22Rv1 (cell line): ENCODE data around the gene RHOG.

ENCODE experiments used
- H3K27ac ChIP-seq: fragments of 450-650 bp; 2 replicates; pipeline ENCODE4 v1.5.1; 2017
- CTCF ChIP-seq: fragments of 450-650 bp; IDR thresholded peaks from 2 replicates; pipeline ENCODE4 v1.5.1; 2017; ENCODE audit warnings: mild to moderate bottlenecking
- ZFX ChIP-seq: fragments of 450-650 bp; IDR thresholded peaks from 2 replicates; pipeline ENCODE4 v1.6.1; 2017; ENCODE audit warnings: antibody characterized with exemption, borderline replicate concordance

Gene RHOG

GRCh38 chr11:3879967-3880542 is 39.3 kb upstream of the RHOG start:
- peak overlapping the region; percentile 79 for H3K27ac ChIP-seq
- TF ChIP-seq ZFX: no peak
- TF ChIP-seq CTCF: no peak

GRCh38 chr11:3879216-3879966 is 38.6 kb upstream of the RHOG start:
- peak overlapping the region; percentile 79 for H3K27ac ChIP-seq
- TF ChIP-seq CTCF (no peak), ZFX (no peak)

- H3K27ac ChIP-seq: no peak overlapping the region
- TF ChIP-seq ZFX (no peak), CTCF (no peak)
These were observed 37.5 kb upstream of the RHOG start for GRCh38 chr11:3878258-3878584.

- no peak for TF ChIP-seq CTCF
- no peak for TF ChIP-seq ZFX
- no peak overlapping the region for H3K27ac ChIP-seq
These were observed 36.9 kb upstream of the RHOG start for GRCh38 chr11:3877364-3878257.

GRCh38 chr11:3876613-3877012 is 35.9 kb upstream of the RHOG start:
- no peak for TF ChIP-seq CTCF
- no peak for TF ChIP-seq ZFX
- no peak overlapping the region for H3K27ac ChIP-seq

DNA sequence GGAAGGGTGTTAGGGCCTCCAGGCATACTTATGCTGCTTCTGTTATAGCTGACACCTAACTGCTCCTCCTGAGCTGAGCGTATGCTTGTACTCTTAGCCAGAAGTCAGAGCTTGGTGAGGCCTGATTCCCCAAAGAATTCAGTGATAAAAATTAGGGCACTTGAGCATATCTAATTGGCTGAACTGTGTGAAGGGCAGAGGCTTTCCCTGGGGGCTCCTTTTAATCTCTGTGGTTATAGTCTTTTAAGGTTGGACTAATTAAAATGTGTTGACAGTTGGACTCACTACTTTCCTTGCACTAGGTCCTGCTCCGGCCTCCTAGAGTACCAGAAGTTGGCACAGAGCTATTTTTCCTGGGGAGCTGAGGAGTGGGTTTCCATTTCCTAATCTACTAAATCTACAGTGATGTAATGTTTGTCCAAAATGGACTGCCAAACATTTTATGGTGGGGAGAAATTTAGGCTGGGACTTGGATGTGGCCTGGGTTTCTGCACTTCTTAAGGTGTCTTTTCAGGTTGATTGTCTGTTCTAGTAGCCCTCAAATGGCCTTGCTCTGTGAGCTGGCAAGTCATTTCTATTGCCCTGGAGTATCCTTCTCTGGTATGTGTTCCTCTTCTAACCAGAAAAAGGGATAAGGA is 33.1 kb upstream of the RHOG start:
- no peak overlapping the region for H3K27ac ChIP-seq

More for the DNA sequence above, 33.1 kb upstream of the RHOG start:
- TF ChIP-seq CTCF (no peak), ZFX (no peak)
